ENCODE data around the gene ARPC1A. TPM values are rescaled to one million over a fixed set of nuclear protein-coding genes. Genes with fewer than 3 reads are reported as not detected.

ARPC1A gene
- total RNA-seq, 1 experiment from 2014 or later = 253 TPM

- TF ChIP-seq TCF7L2 (IDR thresholded peaks at IDR 0.05; ENCODE audit: low read depth, low read length) (no peak), CTCF (IDR thresholded peaks at IDR 0.05) (no peak), POLR2AphosphoS5 (IDR thresholded peaks at IDR 0.05; ENCODE audit: low read depth, low read length) (no peak), SIN3A (IDR thresholded peaks at IDR 0.05; ENCODE audit: borderline replicate concordance, insufficient read depth, low read depth, low read length) (no peak), REST (IDR thresholded peaks at IDR 0.05; ENCODE audit: insufficient read depth in 1 of 2, low read depth in 2 of 2, low read length in 1 of 2) (no peak)
- in situ Hi-C loops (cut with HindIII; ENCODE audit: low pct_unique_long_range_greater_than_20kb, low sequenced_read_pairs) (no loop called here), intact Hi-C loops (cut with micrococcal nuclease; ENCODE audit: unreplicated experiment) (no loop called here)
- ATAC-seq (no peak), DNase-seq (ENCODE audit: low read depth, low spot score) (no peak)
- POLR2A ChIA-PET = no interaction called here
- no TSS peak for BruUV-seq (replicated peaks)
- H3K27me3 ChIP-seq (ENCODE audit: control insufficient read depth, insufficient read depth, low read length) = no peaks in the 10 kb centered on the region
- H3K4me1 ChIP-seq (ENCODE audit: control insufficient read depth, insufficient read depth, low read length) = peaks cover 12% of the 10 kb centered on the region
- H3K36me3 ChIP-seq (ENCODE audit: control insufficient read depth, insufficient read depth, low read length) = peaks cover 18% of the 10 kb centered on the region
- H3K4me3 ChIP-seq (ENCODE audit: low read depth in 2 of 2, low read length in 2 of 2) = no peak overlapping the region
- no peak overlapping the region for H3K27ac ChIP-seq (ENCODE audit: low read length)
- H3K9me3 ChIP-seq (ENCODE audit: control insufficient read depth, insufficient read depth, low read depth, low read length) = no peaks in the 10 kb centered on the region
- CTCF ChIA-PET = no interaction called here
Observed at GRCh38 chr7:99404235-99404976, 78.7 kb downstream of the ARPC1A start.

- Histone ChIP-seq H3K4me3 (ENCODE audit: low read depth in 2 of 2, low read length in 2 of 2) (no peak overlapping the region), H3K27me3 (ENCODE audit: control insufficient read depth, insufficient read depth, low read length) (no peaks in the 10 kb centered on the region), H3K4me1 (ENCODE audit: control insufficient read depth, insufficient read depth, low read length) (peaks cover 12% of the 10 kb centered on the region), H3K27ac (ENCODE audit: low read length) (no peak overlapping the region), H3K36me3 (ENCODE audit: control insufficient read depth, insufficient read depth, low read length) (peaks cover 20% of the 10 kb centered on the region), H3K9me3 (ENCODE audit: control insufficient read depth, insufficient read depth, low read depth, low read length) (no peaks in the 10 kb centered on the region)
- intact Hi-C loops (cut with micrococcal nuclease; ENCODE audit: unreplicated experiment) (no loop called here), in situ Hi-C loops (cut with HindIII; ENCODE audit: low pct_unique_long_range_greater_than_20kb, low sequenced_read_pairs) (no loop called here)
- ATAC-seq (no peak), DNase-seq (ENCODE audit: low read depth, low spot score) (no peak)
- no TSS peak for BruUV-seq (replicated peaks)
- ChIA-PET CTCF (no interaction called here), POLR2A (no interaction called here)
- TF ChIP-seq REST (IDR thresholded peaks at IDR 0.05; ENCODE audit: insufficient read depth in 1 of 2, low read depth in 2 of 2, low read length in 1 of 2) (no peak), CTCF (IDR thresholded peaks at IDR 0.05) (no peak), SIN3A (IDR thresholded peaks at IDR 0.05; ENCODE audit: borderline replicate concordance, insufficient read depth, low read depth, low read length) (no peak), POLR2AphosphoS5 (IDR thresholded peaks at IDR 0.05; ENCODE audit: low read depth, low read length) (no peak)
Observed at GRCh38 chr7:99404977-99405320, 79.3 kb downstream of the ARPC1A start.
